ENCODE measurements around the gene ADAMTSL2.

GRCh38 chr9:133612816-133613215 lies 78.3 kb downstream of the ADAMTSL2 start:
- TF ChIP-seq FOSL2 (IDR thresholded peaks at IDR 0.05; ENCODE audit: borderline replicate concordance, low read depth) (no peak), MXI1 (IDR thresholded peaks at IDR 0.05; ENCODE audit: low read depth, low read length) (no peak), CTCF (IDR thresholded peaks at IDR 0.05) (no peak), RXRA (IDR thresholded peaks at IDR 0.05; ENCODE audit: borderline replicate concordance, low read depth) (no peak), YY1 (IDR thresholded peaks at IDR 0.05; ENCODE audit: low read depth) (no peak), FOXM1 (IDR thresholded peaks at IDR 0.05; ENCODE audit: low read depth) (no peak), POLR2AphosphoS5 (IDR thresholded peaks at IDR 0.05; ENCODE audit: low read depth, low read length) (no peak), CHD2 (IDR thresholded peaks at IDR 0.05; ENCODE audit: low read length, partially characterized antibody) (no peak), SMC3 (IDR thresholded peaks at IDR 0.05; ENCODE audit: low read depth, low read length) (no peak), RFX5 (IDR thresholded peaks at IDR 0.05; ENCODE audit: low read length) (no peak), TAF1 (IDR thresholded peaks at IDR 0.05; ENCODE audit: borderline replicate concordance, low read depth, low read length) (no peak), NRF1 (IDR thresholded peaks at IDR 0.05; ENCODE audit: low read depth, low read length) (no peak), EZH2phosphoT487 (IDR thresholded peaks at IDR 0.05; ENCODE audit: borderline replicate concordance, low read depth) (no peak), IRF3 (IDR thresholded peaks at IDR 0.05; ENCODE audit: low read depth, low read length) (no peak)

Data from SK-N-SH (cell line).